GM12891 (cell line): Measurements from ENCODE around the gene SPOCK1.

ENCODE experiments used
- PAX5 ChIP-seq: IDR thresholded peaks from 2 replicates; pipeline ENCODE4 v1.6.1; 2011; ENCODE audit warnings: low read length, moderate library complexity, mild to moderate bottlenecking; ENCODE audit not compliant: insufficient read depth, severe bottlenecking
- POLR2A ChIP-seq: IDR thresholded peaks from 2 replicates; pipeline ENCODE4 v1.6.1; 2011; ENCODE audit warnings: low read depth, low read length, control low read depth
- POLR2AphosphoS5 ChIP-seq: IDR thresholded peaks from 2 replicates; pipeline ENCODE4 v1.6.1; 2011; ENCODE audit warnings: low read depth, low read length, control low read depth
- POU2F2 ChIP-seq: IDR thresholded peaks from 2 replicates; pipeline ENCODE4 v1.6.1; 2011; ENCODE audit warnings: low read depth, mild to moderate bottlenecking, control low read depth, low read length, moderate library complexity
- SPI1 ChIP-seq: IDR thresholded peaks from 2 replicates; pipeline ENCODE4 v1.6.1; 2011; ENCODE audit warnings: low read depth, low read length, control low read depth
- TAF1 ChIP-seq: IDR thresholded peaks from 2 replicates; pipeline ENCODE4 v1.6.1; 2011; ENCODE audit warnings: low read depth, low read length, control low read depth

DNA sequence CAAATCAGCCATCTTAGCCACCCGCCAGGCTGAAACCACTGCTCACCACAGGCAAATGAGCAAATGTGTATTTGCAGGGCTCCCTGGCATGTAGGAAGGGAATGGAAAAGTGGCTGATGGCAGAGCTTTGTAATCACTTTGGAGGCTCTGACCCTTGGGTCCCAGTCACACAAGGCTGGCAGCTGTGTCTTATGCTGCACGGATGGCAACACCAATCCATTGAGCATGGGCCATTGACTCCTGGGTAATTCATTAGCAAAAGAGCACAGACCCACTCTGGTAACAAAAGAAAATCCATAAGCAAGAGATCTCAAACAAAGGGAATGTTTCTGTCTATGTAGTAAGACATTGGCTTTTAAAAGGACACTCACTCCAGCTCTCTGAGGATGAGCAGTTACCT, 57.6 kb downstream of the SPOCK1 start:
- TF ChIP-seq POLR2A (no peak), TAF1 (no peak), POLR2AphosphoS5 (no peak), SPI1 (no peak), PAX5 (no peak), POU2F2 (no peak)
